Epithelial cell of proximal tubule (primary cell): ENCODE measurements around the gene PRR35. TPM values are rescaled to one million over a fixed set of nuclear protein-coding genes. Genes with fewer than 3 reads are reported as not detected.

Experiments
- DNase-seq: peaks from one replicate; pipeline ENCODE4 v3.0.0-alpha.2; 2011; ENCODE audit warnings: low read depth
- H3K4me3 ChIP-seq: 2 replicates; pipeline ENCODE4 v1.5.1; 2011; ENCODE audit warnings: low read depth, mild to moderate bottlenecking, low read length
- total RNA-seq: library from RNA; depleted of rRNA; stranded (reverse); fragments of >200 nt; gene quantifications from 2 replicates; pipeline ENCODE4 v1.2.3, GENCODE V29; 2015
- TF ChIP-seq, protein P1 (sequence below): conservative IDR thresholded peaks from 2 replicates; pipeline ENCODE4 v1.5.1; 2012; ENCODE audit warnings: low read depth, mild to moderate bottlenecking, low read length

The PRR35 gene
- total RNA-seq: not detected in 2 replicates

- H3K4me3 ChIP-seq: no peak within 1 kb of the TSS
- no peak for DNase-seq
- TF ChIP-seq, protein P1, sequence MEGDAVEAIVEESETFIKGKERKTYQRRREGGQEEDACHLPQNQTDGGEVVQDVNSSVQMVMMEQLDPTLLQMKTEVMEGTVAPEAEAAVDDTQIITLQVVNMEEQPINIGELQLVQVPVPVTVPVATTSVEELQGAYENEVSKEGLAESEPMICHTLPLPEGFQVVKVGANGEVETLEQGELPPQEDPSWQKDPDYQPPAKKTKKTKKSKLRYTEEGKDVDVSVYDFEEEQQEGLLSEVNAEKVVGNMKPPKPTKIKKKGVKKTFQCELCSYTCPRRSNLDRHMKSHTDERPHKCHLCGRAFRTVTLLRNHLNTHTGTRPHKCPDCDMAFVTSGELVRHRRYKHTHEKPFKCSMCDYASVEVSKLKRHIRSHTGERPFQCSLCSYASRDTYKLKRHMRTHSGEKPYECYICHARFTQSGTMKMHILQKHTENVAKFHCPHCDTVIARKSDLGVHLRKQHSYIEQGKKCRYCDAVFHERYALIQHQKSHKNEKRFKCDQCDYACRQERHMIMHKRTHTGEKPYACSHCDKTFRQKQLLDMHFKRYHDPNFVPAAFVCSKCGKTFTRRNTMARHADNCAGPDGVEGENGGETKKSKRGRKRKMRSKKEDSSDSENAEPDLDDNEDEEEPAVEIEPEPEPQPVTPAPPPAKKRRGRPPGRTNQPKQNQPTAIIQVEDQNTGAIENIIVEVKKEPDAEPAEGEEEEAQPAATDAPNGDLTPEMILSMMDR: no peak
Observed at GRCh38 chr16:560204-560700, at the start of gene PRR35. Gene PRR35, plus strand, starts transcription at chr16:560394. Its CDS starts 2,901 bp downstream, at chr16:563295.

DNA sequence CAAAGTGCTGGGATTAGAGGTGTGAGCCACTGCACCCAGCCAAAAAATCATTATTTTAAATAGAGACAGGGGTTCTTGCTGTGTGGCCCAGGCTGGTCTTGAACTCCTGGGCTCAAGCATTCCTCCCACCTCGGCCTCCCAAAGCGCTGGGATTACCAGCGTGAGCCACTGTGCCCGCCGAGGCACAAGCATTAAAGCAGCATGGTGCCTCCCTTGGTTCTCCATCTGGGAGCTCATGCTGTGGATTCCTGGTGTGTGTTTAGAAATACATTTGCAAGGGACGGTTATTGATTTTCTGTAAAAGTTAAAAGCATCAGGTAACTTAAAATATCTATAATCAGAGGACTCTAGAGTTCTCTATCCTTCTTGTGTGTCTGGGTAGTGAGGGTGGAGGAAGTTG lies 47.4 kb upstream of the PRR35 start:
- TF ChIP-seq, protein P1: no peak
- no peak for DNase-seq
- no peak overlapping the region for H3K4me3 ChIP-seq

DNA sequence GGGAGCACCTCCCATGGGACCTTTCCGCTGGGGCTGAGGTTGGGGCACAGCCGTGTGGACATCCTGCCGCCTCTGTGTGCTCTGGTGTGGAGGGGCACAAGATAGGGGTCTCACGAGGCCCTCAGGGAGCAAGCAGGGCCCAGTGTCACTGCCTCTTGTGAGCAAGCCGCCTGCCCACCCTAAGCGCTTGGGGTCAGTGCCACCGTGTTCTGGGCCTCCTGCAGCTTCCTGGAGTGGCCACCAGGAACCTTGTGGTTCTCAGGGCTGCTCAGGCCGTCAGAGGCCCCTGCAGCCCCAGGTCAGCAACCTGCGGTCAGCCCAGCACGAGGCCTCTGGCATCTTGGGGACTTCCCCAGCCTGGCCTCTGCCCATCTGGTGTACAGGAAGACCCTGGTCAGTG lies 46.2 kb upstream of the PRR35 start:
- no peak overlapping the region for H3K4me3 ChIP-seq
- no peak for DNase-seq
- TF ChIP-seq, protein P1: no peak

GRCh38 chr16:515175-515938 lies 44.8 kb upstream of the PRR35 start:
- no peak overlapping the region for H3K4me3 ChIP-seq
- no peak for DNase-seq
- TF ChIP-seq, protein P1: no peak

- TF ChIP-seq, protein P1: no peak
- H3K4me3 ChIP-seq: no peak overlapping the region
- DNase-seq: no peak
Observed at GRCh38 chr16:515939-516226, 44.3 kb upstream of the PRR35 start.

DNA sequence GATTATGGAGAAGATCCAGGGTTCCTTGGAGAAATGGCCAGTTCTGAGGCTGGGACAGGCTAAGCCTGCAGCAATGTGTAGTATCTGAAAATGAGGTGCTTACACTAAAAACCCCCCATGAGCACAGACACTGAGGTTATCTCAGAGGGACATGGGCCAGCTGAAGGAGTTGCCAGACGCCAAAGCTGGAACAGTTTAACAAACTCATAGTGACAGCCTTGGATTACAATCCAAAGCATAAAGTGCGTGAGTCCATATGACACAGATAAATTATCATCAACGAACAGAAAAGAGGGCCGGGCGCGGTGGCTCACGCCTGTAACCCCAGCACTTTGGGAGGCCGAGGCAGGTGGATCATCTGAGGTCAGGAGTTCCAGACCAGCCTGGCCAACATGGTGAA lies 43.9 kb upstream of the PRR35 start:
- DNase-seq: no peak
- TF ChIP-seq, protein P1: no peak
- no peak overlapping the region for H3K4me3 ChIP-seq

DNA sequence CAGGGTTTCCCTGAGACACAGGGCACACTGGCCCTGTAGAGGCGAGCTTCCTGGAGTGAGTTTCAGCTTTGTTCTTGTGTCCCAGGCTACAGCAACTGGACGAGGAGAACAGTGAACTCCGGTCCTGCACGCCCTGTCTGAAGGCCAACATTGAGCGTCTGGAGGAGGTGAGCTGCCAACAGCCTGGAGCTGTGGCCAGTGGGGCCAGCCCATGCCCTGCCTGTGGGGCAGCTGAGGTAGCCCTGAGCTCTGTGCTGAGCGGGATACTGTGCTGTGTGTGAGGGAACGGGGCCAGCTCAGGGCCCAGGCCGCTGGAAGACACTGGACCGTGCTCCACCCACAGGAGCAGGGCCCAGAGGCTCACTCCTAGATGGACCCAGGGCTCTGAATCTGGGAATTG lies 41.3 kb upstream of the PRR35 start:
- DNase-seq: no peak
- H3K4me3 ChIP-seq: no peak overlapping the region
- TF ChIP-seq, protein P1: no peak
